Activated CD8-positive, alpha-beta memory T cell treated with anti-CD3 and anti-CD28 coated beads for 4 hours (primary cell): ENCODE measurements around the gene FOXC1.
A peak's percentile ranks its signal among the peaks of the same experiment; 100 is the strongest.

Source experiments
- DNase-seq, 2 donors: peaks; one replicate each; pipeline ENCODE4 v3.0.0-alpha.2; 2020; ENCODE audit warnings: low read depth in 2 of 2

Gene FOXC1

GRCh38 chr6:1600063-1600763 lies 9.5 kb upstream of the FOXC1 start:
- DNase-seq, result no peak

- DNase-seq, result no peak
Measured at GRCh38 chr6:1600764-1601157, 9.0 kb upstream of the FOXC1 start.

- no peak for DNase-seq
Measured at GRCh38 chr6:1601158-1602048, 8.3 kb upstream of the FOXC1 start.

- DNase-seq, result no peak
Measured at GRCh38 chr6:1602049-1602713, 7.5 kb upstream of the FOXC1 start.

GRCh38 chr6:1603708-1604107 lies 6.0 kb upstream of the FOXC1 start:
- DNase-seq, result no peak

- peak; percentile 19 to 24 for DNase-seq
Measured at GRCh38 chr6:1604158-1605003, 5.3 kb upstream of the FOXC1 start.

GRCh38 chr6:1605004-1605892 lies 4.5 kb upstream of the FOXC1 start:
- no peak for DNase-seq

- no peak for DNase-seq
Measured at GRCh38 chr6:1605893-1606779, 3.6 kb upstream of the FOXC1 start.

GRCh38 chr6:1606780-1607515 lies 2.8 kb upstream of the FOXC1 start:
- no peak for DNase-seq

- DNase-seq, result no peak
Measured at GRCh38 chr6:1607516-1608221, 2.0 kb upstream of the FOXC1 start.

- no peak for DNase-seq
Measured at GRCh38 chr6:1608222-1609040, 1.3 kb upstream of the FOXC1 start.

GRCh38 chr6:1609041-1609647 lies 571 bp upstream of the FOXC1 start:
- no peak for DNase-seq

- DNase-seq, result no peak
Measured at GRCh38 chr6:1610497-1611321, 994 bp downstream of the FOXC1 start.

GRCh38 chr6:1611322-1611571 lies 1.5 kb downstream of the FOXC1 start:
- no peak for DNase-seq

- no peak for DNase-seq
Measured at GRCh38 chr6:1611572-1612298, 2.0 kb downstream of the FOXC1 start.
